HepG2 (cell line): Measurements from ENCODE around the gene C5orf15. TPM values are rescaled to one million over a fixed set of nuclear protein-coding genes. Genes with fewer than 3 reads are reported as not detected.

ENCODE experiments used
- ATAC-seq: fragments of 200-7000 bp; cut with Tn5 transposase; 3 replicates; pipeline ENCODE4 v1.9.1; 2020; ENCODE audit warnings: mild to moderate bottlenecking, moderate library complexity
- BruUV-seq: library from RNA; stranded (reverse); fragments of 400-500 nt; replicated peaks from 2 replicates; lab custom pipeline; 2021; lab: Mats Ljungman, UMichigan
- CTCF ChIA-PET: fragments of 300-600 bp; formaldehyde crosslinking; extraction: SDS; loops from one replicate; lab custom pipeline; 2021; ENCODE audit warnings: low total read pairs, inconsistent platforms, low intra/inter-chr PET ratio; lab: Yijun Ruan, JAX
- POLR2A ChIA-PET: fragments of 350-600 bp; sonication (Branson Sonifier 250); formaldehyde crosslinking; loops from one replicate; lab custom pipeline; 2020; ENCODE audit warnings: antibody characterized with exemption, inconsistent platforms; lab: Yijun Ruan, JAX
- DNase-seq: peaks from one replicate; pipeline ENCODE4 v3.0.0-alpha.2; 2015; ENCODE audit warnings: low spot score
- FAIRE-seq: peaks from 3 replicates; lab custom pipeline; 2011; peaks lifted over from hg19 to GRCh38; lab: Jason Lieb, UNC
- H2AFZ ChIP-seq: one replicate; pipeline ENCODE4 v1.6.1; 2011; ENCODE audit warnings: low read length, inconsistent platforms
- H3K27ac ChIP-seq: fragments of 300-600 bp; 3 replicates; pipeline ENCODE4 v1.8.0; 2011; ENCODE audit warnings: mixed run types, mild to moderate bottlenecking, mixed read lengths, low read length, inconsistent platforms; ENCODE audit not compliant: insufficient read depth; ENCODE audit errors: extremely low read length
- H3K27me3 ChIP-seq, 2 experiments: fragments of 200-600 bp in 1 of 2; 2 replicates in 1 of 2; 3 replicates in 1 of 2; pipeline versions ENCODE4 v1.6.0 to v1.8.0; 2011; ENCODE audit warnings: low read length in 2 of 2, mild to moderate bottlenecking in 2 of 2, moderate library complexity in 2 of 2, inconsistent platforms in 1 of 2; ENCODE audit not compliant: insufficient read depth in 2 of 2, control insufficient read depth in 1 of 2
- H3K36me3 ChIP-seq, 2 experiments: fragments of 200-600 bp in 1 of 2; replicated peaks in 1 of 2; 2 replicates in 1 of 2; 3 replicates in 1 of 2; pipeline versions ENCODE4 v1.5.1 to v1.8.0; 2011; ENCODE audit warnings: low read length in 2 of 2, inconsistent platforms in 1 of 2; ENCODE audit not compliant: insufficient read depth in 2 of 2, control insufficient read depth in 1 of 2
- H3K4me1 ChIP-seq: 2 replicates; pipeline ENCODE4 v1.5.1; 2012; ENCODE audit warnings: low read length, inconsistent platforms; ENCODE audit not compliant: insufficient read depth
- H3K4me2 ChIP-seq: 2 replicates; pipeline ENCODE4 v1.6.0; 2011; ENCODE audit warnings: low read depth, low read length, inconsistent platforms
- H3K4me3 ChIP-seq, 3 experiments: fragments of 200-600 bp in 1 of 3; sonication (generic), shearing (Covaris generic) in 1 of 3; replicated peaks in 1 of 3; 2 replicates each; pipeline ENCODE4 v1.5.1; 2011 to 2016; ENCODE audit warnings: low read length in 3 of 3, inconsistent platforms in 2 of 3, low read depth in 2 of 3, mild to moderate bottlenecking in 2 of 3, control low read depth in 1 of 3, mixed read lengths in 1 of 3; ENCODE audit not compliant: insufficient read depth in 1 of 3
- H3K79me2 ChIP-seq: one replicate; pipeline ENCODE4 v1.6.1; 2011; ENCODE audit warnings: low read length, inconsistent platforms; ENCODE audit not compliant: insufficient read depth
- H3K9ac ChIP-seq: 2 replicates; pipeline ENCODE4 v1.6.0; 2011; ENCODE audit warnings: mild to moderate bottlenecking, low read depth, low read length, inconsistent platforms; ENCODE audit not compliant: insufficient read depth
- H3K9me3 ChIP-seq: 2 replicates; pipeline ENCODE4 v1.5.1; 2012; ENCODE audit warnings: mild to moderate bottlenecking, low read length
- H4K20me1 ChIP-seq: 2 replicates; pipeline ENCODE4 v1.6.0; 2011; ENCODE audit warnings: inconsistent platforms, mild to moderate bottlenecking, low read length, moderate library complexity; ENCODE audit not compliant: insufficient read depth
- EP300 ChIP-seq, 3 experiments: sonication (generic) in 1 of 3; formaldehyde crosslinking in 1 of 3; IDR thresholded peaks; 2 replicates each; pipeline versions ENCODE4 v1.5.1 to v1.6.1; 2011 to 2020; ENCODE audit warnings: low read depth in 2 of 3, low read length in 2 of 3, borderline replicate concordance in 1 of 3, improper control_type of control experiment in 1 of 3, mild to moderate bottlenecking in 1 of 3, missing genetic modification reagents in 1 of 3, moderate library complexity in 1 of 3
- ESRRA ChIP-seq: sonication (generic); formaldehyde crosslinking; IDR thresholded peaks from 2 replicates; pipeline ENCODE4 v1.5.1; 2020; ENCODE audit warnings: mild to moderate bottlenecking, low read depth, missing genetic modification reagents
- GTF3A ChIP-seq: sonication (generic); formaldehyde crosslinking; conservative IDR thresholded peaks from 2 replicates; pipeline ENCODE4 v1.4.0; 2020; ENCODE audit warnings: mild to moderate bottlenecking, missing genetic modification reagents
- HMGA1 ChIP-seq: sonication (generic); formaldehyde crosslinking; conservative IDR thresholded peaks from 2 replicates; pipeline ENCODE4 v1.4.0; 2020; ENCODE audit warnings: missing genetic modification reagents
- HOXA3 ChIP-seq: sonication (generic); formaldehyde crosslinking; IDR thresholded peaks from 2 replicates; pipeline ENCODE4 v1.5.0; 2020; ENCODE audit warnings: missing genetic modification reagents
- JUND ChIP-seq: sonication (generic); formaldehyde crosslinking; IDR thresholded peaks from 2 replicates; pipeline ENCODE4 v1.8.0; 2022; ENCODE audit warnings: mild to moderate bottlenecking, missing genetic modification reagents
- MZF1 ChIP-seq: sonication (generic); formaldehyde crosslinking; IDR thresholded peaks from 2 replicates; pipeline ENCODE4 v1.8.1; 2023; ENCODE audit warnings: mild to moderate bottlenecking, missing genetic modification reagents, borderline replicate concordance
- NAIF1 ChIP-seq: sonication (generic); formaldehyde crosslinking; IDR thresholded peaks from 2 replicates; pipeline ENCODE4 v1.5.0; 2020; ENCODE audit warnings: mild to moderate bottlenecking, missing genetic modification reagents, borderline replicate concordance
- NKX3-1 ChIP-seq: sonication (generic); formaldehyde crosslinking; IDR thresholded peaks from 2 replicates; pipeline ENCODE4 v1.5.0; 2020; ENCODE audit warnings: missing genetic modification reagents
- POLR2A ChIP-seq, 2 experiments: IDR thresholded peaks; 2 replicates each; pipeline ENCODE4 v1.6.1; 2011; ENCODE audit warnings: low read depth in 2 of 2, low read length in 2 of 2, mild to moderate bottlenecking in 1 of 2, moderate library complexity in 1 of 2; ENCODE audit not compliant: insufficient read depth in 1 of 2
- PRPF4 ChIP-seq: fragments of 200-400 bp; formaldehyde crosslinking; IDR thresholded peaks from 2 replicates; pipeline ENCODE4 v1.6.1; 2016; ENCODE audit warnings: low read length, low read depth; ENCODE audit not compliant: poor library complexity, severe bottlenecking
- SMAD3 ChIP-seq: sonication (generic); formaldehyde crosslinking; IDR thresholded peaks from 2 replicates; pipeline ENCODE4 v1.4.0; 2020; ENCODE audit warnings: missing genetic modification reagents
- ZBTB8A ChIP-seq: sonication (generic); formaldehyde crosslinking; IDR thresholded peaks from 2 replicates; pipeline ENCODE4 v1.4.0; 2020; ENCODE audit warnings: mild to moderate bottlenecking, low read depth, missing genetic modification reagents, borderline replicate concordance
- ZNF3 ChIP-seq: IDR thresholded peaks from 2 replicates; pipeline ENCODE4 v1.7.0; 2017; ENCODE audit warnings: inconsistent platforms
- ZNF501 ChIP-seq: sonication (generic); formaldehyde crosslinking; IDR thresholded peaks from 2 replicates; pipeline ENCODE4 v1.5.1; 2020; ENCODE audit warnings: mild to moderate bottlenecking, moderate library complexity, missing genetic modification reagents
- ZNF737 ChIP-seq: sonication (generic); formaldehyde crosslinking; IDR thresholded peaks from 2 replicates; pipeline ENCODE4 v1.5.0; 2020; ENCODE audit warnings: missing genetic modification reagents, mild to moderate bottlenecking, borderline replicate concordance
- WGBS: methylation state at CpG from one replicate; pipeline ENCODE4 v1.1.6; 2017; ENCODE audit warnings: low lambda C conversion rate; 5-methylcytosine and 5-hydroxymethylcytosine counted together
- in situ Hi-C: cut with HindIII; loops from 2 replicates; pipeline ENCODE4 v1.10.0; 2017; ENCODE audit warnings: low pct_unique_long_range_greater_than_20kb; ENCODE audit not compliant: extremely low pct_ligation_motif_present
- intact Hi-C: fragments of 100-400 bp; cut with micrococcal nuclease; formaldehyde crosslinking; loops from one replicate; pipeline ENCODE4 v1.10.0; 2022; ENCODE audit not compliant: unreplicated experiment
- polyA plus RNA-seq, 8 experiments: library from polyadenylated mRNA; depleted of rRNA in 3 of 8; stranded (reverse) in 7 of 8; unstranded in 1 of 8; fragments of >200 nt; fragmentation: Illumina TruSeq in 4 of 8; extraction: Trizol in 4 of 8; gene quantifications; 2 replicates each; pipeline versions ENCODE4 v1.2.1 to v1.2.3, GENCODE V29; 2011 to 2016; ENCODE audit warnings: low read depth in 4 of 8, missing spikeins in 1 of 8, mixed read lengths in 1 of 8; ENCODE audit not compliant: insufficient read depth in 1 of 8
- total RNA-seq, 5 experiments: library from RNA; depleted of rRNA; stranded (reverse); fragments of >200 nt; fragmentation: Illumina TruSeq; extraction: Trizol; gene quantifications; 2 replicates each; pipeline ENCODE4 v1.2.3, GENCODE V29; 2016; ENCODE audit warnings: low read depth in 1 of 5
- TF ChIP-seq, protein P1 (sequence below): sonication (generic); formaldehyde crosslinking; IDR thresholded peaks from 2 replicates; pipeline ENCODE4 v1.4.0; 2020; ENCODE audit warnings: mild to moderate bottlenecking, low read depth, missing genetic modification reagents
- TF ChIP-seq, protein P2 (sequence below): sonication (generic); formaldehyde crosslinking; IDR thresholded peaks from 2 replicates; pipeline ENCODE4 v1.5.0; 2020; ENCODE audit warnings: missing genetic modification reagents, mild to moderate bottlenecking, borderline replicate concordance
- TF ChIP-seq, protein P3 (sequence below): sonication (generic); formaldehyde crosslinking; IDR thresholded peaks from 2 replicates; pipeline ENCODE4 v1.4.0; 2020; ENCODE audit warnings: missing genetic modification reagents, borderline replicate concordance

Gene C5orf15
- total and polyA plus RNA-seq, 2 of the 13 experiments (the other 11 are each of a cell fraction or from before 2014, with no cell fraction given): 58.5 to 82.7 TPM

DNA sequence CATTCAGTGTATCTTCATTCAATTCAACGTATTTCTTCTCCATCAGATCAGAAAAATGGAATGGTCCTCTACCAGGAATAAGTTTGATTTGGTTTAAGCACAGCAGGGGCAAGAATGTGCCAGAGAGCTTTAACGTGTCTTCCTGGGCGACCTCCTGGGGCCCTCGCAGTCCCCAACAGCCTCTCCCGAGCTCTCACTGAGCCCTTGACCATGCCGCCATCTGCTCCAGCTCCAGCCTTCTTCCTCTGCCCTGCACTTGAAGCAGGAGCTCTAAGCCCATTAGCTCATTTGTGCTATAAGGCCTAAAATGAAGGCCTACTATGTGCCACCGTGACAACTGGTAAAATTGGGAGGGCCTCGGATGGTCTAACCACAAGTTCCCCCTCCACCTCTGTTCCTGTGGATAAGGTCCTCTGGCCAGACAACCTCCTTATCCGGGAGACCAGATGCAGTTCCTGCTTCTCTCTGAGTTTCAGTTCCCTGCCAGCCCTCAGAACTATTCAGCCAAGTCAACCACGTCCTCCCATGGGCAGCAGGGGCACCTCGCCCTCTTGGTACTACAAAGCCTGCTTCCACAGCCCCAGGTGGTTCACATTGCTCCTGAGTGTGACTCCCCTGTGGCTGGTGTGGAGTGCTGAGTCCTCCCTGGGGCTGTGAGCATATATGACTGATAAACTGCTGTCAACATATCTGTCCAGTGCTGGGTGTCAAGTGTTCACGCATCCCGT, 35.8 kb downstream of the C5orf15 start:
- FAIRE-seq: no peak
- intact Hi-C loops: no loop called here
- no peak overlapping the region for H3K4me2 ChIP-seq
- TF ChIP-seq ZNF737 (CRISPR knock-in tag): no peak
- TF ChIP-seq, protein P1, sequence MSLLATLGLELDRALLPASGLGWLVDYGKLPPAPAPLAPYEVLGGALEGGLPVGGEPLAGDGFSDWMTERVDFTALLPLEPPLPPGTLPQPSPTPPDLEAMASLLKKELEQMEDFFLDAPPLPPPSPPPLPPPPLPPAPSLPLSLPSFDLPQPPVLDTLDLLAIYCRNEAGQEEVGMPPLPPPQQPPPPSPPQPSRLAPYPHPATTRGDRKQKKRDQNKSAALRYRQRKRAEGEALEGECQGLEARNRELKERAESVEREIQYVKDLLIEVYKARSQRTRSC: no peak
- no peak for TF ChIP-seq JUND (CRISPR knock-in tag)
- TF ChIP-seq ESRRA: no peak
- no peak for TF ChIP-seq POLR2A (IDR thresholded peaks at IDR 0.05; ENCODE audit: insufficient read depth in 1 of 2, low read depth in 2 of 2, low read length in 2 of 2)
- no peak for TF ChIP-seq HOXA3 (CRISPR knock-in tag)
- no peak for TF ChIP-seq NKX3-1 (CRISPR knock-in tag)
- no peak for TF ChIP-seq ZNF501 (CRISPR knock-in tag)
- TF ChIP-seq EP300 (IDR thresholded peaks at IDR 0.05; ENCODE audit: low read depth in 2 of 2, low read length in 2 of 2): no peak
- TF ChIP-seq EP300 (CRISPR knock-in tag; IDR thresholded peaks at IDR 0.05; ENCODE audit: borderline replicate concordance): no peak
- TF ChIP-seq, protein P2, sequence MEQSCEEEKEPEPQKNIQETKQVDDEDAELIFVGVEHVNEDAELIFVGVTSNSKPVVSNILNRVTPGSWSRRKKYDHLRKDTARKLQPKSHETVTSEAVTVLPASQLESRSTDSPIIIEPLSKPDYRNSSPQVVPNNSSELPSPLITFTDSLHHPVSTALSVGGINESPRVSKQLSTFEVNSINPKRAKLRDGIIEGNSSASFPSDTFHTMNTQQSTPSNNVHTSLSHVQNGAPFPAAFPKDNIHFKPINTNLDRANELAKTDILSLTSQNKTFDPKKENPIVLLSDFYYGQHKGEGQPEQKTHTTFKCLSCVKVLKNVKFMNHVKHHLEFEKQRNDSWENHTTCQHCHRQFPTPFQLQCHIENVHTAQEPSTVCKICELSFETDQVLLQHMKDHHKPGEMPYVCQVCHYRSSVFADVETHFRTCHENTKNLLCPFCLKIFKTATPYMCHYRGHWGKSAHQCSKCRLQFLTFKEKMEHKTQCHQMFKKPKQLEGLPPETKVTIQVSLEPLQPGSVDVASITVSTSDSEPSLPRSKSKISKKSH: no peak
- no peak for TF ChIP-seq MZF1 (CRISPR knock-in tag)
- TF ChIP-seq, protein P3, sequence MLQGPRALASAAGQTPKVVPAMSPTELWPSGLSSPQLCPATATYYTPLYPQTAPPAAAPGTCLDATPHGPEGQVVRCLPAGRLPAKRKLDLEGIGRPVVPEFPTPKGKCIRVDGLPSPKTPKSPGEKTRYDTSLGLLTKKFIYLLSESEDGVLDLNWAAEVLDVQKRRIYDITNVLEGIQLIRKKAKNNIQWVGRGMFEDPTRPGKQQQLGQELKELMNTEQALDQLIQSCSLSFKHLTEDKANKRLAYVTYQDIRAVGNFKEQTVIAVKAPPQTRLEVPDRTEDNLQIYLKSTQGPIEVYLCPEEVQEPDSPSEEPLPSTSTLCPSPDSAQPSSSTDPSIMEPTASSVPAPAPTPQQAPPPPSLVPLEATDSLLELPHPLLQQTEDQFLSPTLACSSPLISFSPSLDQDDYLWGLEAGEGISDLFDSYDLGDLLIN (CRISPR knock-in tag): no peak
- TF ChIP-seq HMGA1 (CRISPR knock-in tag): no peak
- TF ChIP-seq ZNF3 (CRISPR knock-in tag): no peak
- TF ChIP-seq SMAD3 (CRISPR knock-in tag): no peak
- TF ChIP-seq GTF3A (CRISPR knock-in tag): no peak
- no peak for TF ChIP-seq PRPF4
- TF ChIP-seq NAIF1: no peak
- TF ChIP-seq ZBTB8A (CRISPR knock-in tag): no peak
- H3K36me3 ChIP-seq: no peaks in the 10 kb centered on the region
- ChIA-PET CTCF (no interaction called here), POLR2A (no interaction called here)
- H3K9me3 ChIP-seq: no peaks in the 10 kb centered on the region
- no peak overlapping the region for H3K9ac ChIP-seq
- H3K27ac ChIP-seq: no peak overlapping the region
- 23% methylated on average over 11 of the region's 13 CpGs for WGBS
- ATAC-seq: no peak
- no peaks in the 10 kb centered on the region for H3K4me1 ChIP-seq
- in situ Hi-C loops: no loop called here
- no peaks in the 10 kb centered on the region for H4K20me1 ChIP-seq
- DNase-seq: no peak
- peaks cover 6 to 50% of the 10 kb centered on the region in 2 experiments; a peak in 4 of 5 replicates for H3K27me3 ChIP-seq
- H3K79me2 ChIP-seq: no peaks in the 10 kb centered on the region
- BruUV-seq: no TSS peak
- H3K4me3 ChIP-seq: no peak overlapping the region
- no peak overlapping the region for H2AFZ ChIP-seq
